Psoas muscle (tissue), 8 donors: ENCODE data around the gene CLPSL2. TPM values are rescaled to one million over a fixed set of nuclear protein-coding genes. Genes with fewer than 3 reads are reported as not detected.

Experiments used
- ATAC-seq, 4 donors: fragments of 200-7000 bp; cut with Tn5 transposase; one replicate each; pipeline ENCODE4 v1.9.1; 2020; ENCODE audit warnings: moderate library complexity in 3 of 4, mild to moderate bottlenecking in 2 of 4
- DNase-seq, 2 donors: peaks; one replicate each; pipeline ENCODE4 v3.0.0-alpha.2; 2020
- H3K27ac ChIP-seq: fragments of 200-600 bp; one replicate; pipeline ENCODE4 v1.8.0; 2022
- H3K27me3 ChIP-seq, 3 donors: fragments of 200-600 bp in 1 of 3; one replicate each; pipeline versions ENCODE4 v1.6.1 to v1.8.0; 2013 to 2022; ENCODE audit warnings: low read length in 2 of 3, mild to moderate bottlenecking in 2 of 3, moderate library complexity in 1 of 3; ENCODE audit not compliant: insufficient read depth in 3 of 3
- H3K36me3 ChIP-seq, 2 donors: fragments of 200-600 bp in 1 of 2; one replicate each; pipeline versions ENCODE4 v1.6.1 to v1.8.0; 2013 to 2022; ENCODE audit warnings: low read depth in 1 of 2, mild to moderate bottlenecking in 1 of 2, moderate library complexity in 1 of 2; ENCODE audit not compliant: insufficient read depth in 1 of 2
- H3K4me1 ChIP-seq: fragments of 200-600 bp; one replicate; pipeline ENCODE4 v1.8.0; 2022
- H3K4me3 ChIP-seq: fragments of 200-600 bp; one replicate; pipeline ENCODE4 v1.8.0; 2022; ENCODE audit warnings: mild to moderate bottlenecking
- H3K9me3 ChIP-seq: fragments of 200-600 bp; one replicate; pipeline ENCODE4 v1.8.0; 2022
- CTCF ChIP-seq: fragments of 200-600 bp; IDR thresholded peaks from one replicate; pipeline ENCODE4 v1.8.0; 2022; ENCODE audit warnings: antibody characterized with exemption
- WGBS, 3 donors: extraction: QIAGEN DNeasy Blood & Tissue Kit; methylation state at CpG; one replicate each; pipeline versions ENCODE4 v1.1.6 to v1.1.7; 2013; 5-methylcytosine and 5-hydroxymethylcytosine counted together
- intact Hi-C, 2 donors: fragments of 100-400 bp; cut with DNase I; formaldehyde crosslinking; loops; one replicate each; pipeline versions ENCODE4 v1.11.0 to v1.14.2; 2022
- polyA plus RNA-seq, 3 donors: library from polyadenylated mRNA; stranded (reverse); fragments of 200-250 nt; gene quantifications; one replicate each; pipeline ENCODE4 v1.2.3, GENCODE V29; 2013
- total RNA-seq, 4 donors: library from RNA; stranded (reverse); fragmentation: NEBNext Ultra II Directional in 2 of 4; extraction: Animal tissue kit (Norgen Biotek cat#: 25700) in 2 of 4; gene quantifications; one replicate each; pipeline versions ENCODE4 v1.2.1 to v1.2.4, GENCODE V29; 2021 to 2023
- donor health status: healthy with polysubstance abuse.
- donor health status: DM: no; HTN: no; CAD: no; lungs with moderate emphysema.
- donor health status: Bipolar disorder and iron deficiency.
- donor health status: healthy.
- donor health status: DM: yes; HTN: yes; CAD: no.
- donor health status: DM: no; HTN: no; CAD: no.
- donor health status: DM: no; HTN: no; CAD: no.
- donor health status: DM: yes; HTN: yes; CAD: no.

Gene CLPSL2
- total and polyA plus RNA-seq, 7 donors = not detected

GRCh38 chr6:35824552-35825192 is 48.3 kb downstream of the CLPSL2 start:
- Histone ChIP-seq H3K9me3 (no peaks in the 10 kb centered on the region), H3K27me3 (peaks cover 0 to 5% (median 0%) of the 10 kb centered on the region in 3 donors), H3K4me3 (no peak overlapping the region), H3K27ac (no peak overlapping the region), H3K4me1 (no peaks in the 10 kb centered on the region), H3K36me3 (no peaks in the 10 kb centered on the region)
- no peak for DNase-seq
- no peak for ATAC-seq
- TF ChIP-seq CTCF = no peak
- WGBS, 3 donors = 73 to 81% (median 77%) methylated on average over 5 of the region's 5 CpGs
- intact Hi-C loops = no loop called here

Other genes with a start within 250 kb of the CLPSL2 start
- gene FKBP5, start 87.7 kb upstream of the CLPSL2 start, total RNA-seq = 1,000 to 10,000 TPM in 1 of 4 donors, 100 to 1,000 TPM in 2, 10 to 100 TPM in 1; 56.5 to 1,905 (median 378) TPM
- gene FKBP5, start 87.7 kb upstream of the CLPSL2 start, polyA plus RNA-seq = 100 to 1,000 TPM; 296 to 849 (median 675) TPM
- under 1 TPM in 3 of 4 donors, not detected in 1; 0.36 to 0.74 (median 0.58) TPM for gene ARMC12, start 39.6 kb upstream of the CLPSL2 start, total RNA-seq
- 10 to 100 TPM in 1 of 3 donors, under 1 TPM in 1, not detected in 1; 0.25 to 15.5 TPM for gene ARMC12, start 39.6 kb upstream of the CLPSL2 start, polyA plus RNA-seq
- not detected for gene CLPSL1, start 4.4 kb downstream of the CLPSL2 start, total RNA-seq
- gene CLPSL1, start 4.4 kb downstream of the CLPSL2 start, polyA plus RNA-seq = not detected
- gene CLPS, start 20.7 kb downstream of the CLPSL2 start, total RNA-seq = 1 to 10 TPM in 1 of 4 donors, under 1 TPM in 1, not detected in 2; 0.53 to 3.5 TPM
- gene CLPS, start 20.7 kb downstream of the CLPSL2 start, polyA plus RNA-seq = under 1 TPM in 2 of 3 donors, not detected in 1; 0.38 to 0.96 TPM
- under 1 TPM in 1 of 4 donors, not detected in 3; 0.34 TPM for gene LHFPL5, start 28.8 kb downstream of the CLPSL2 start, total RNA-seq
- gene LHFPL5, start 28.8 kb downstream of the CLPSL2 start, polyA plus RNA-seq = under 1 TPM in 1 of 3 donors, not detected in 2; 0.10 TPM
- gene SRPK1, start 144.5 kb downstream of the CLPSL2 start, total RNA-seq = 10 to 100 TPM; 24.1 to 42.4 (median 31.3) TPM
- gene SRPK1, start 144.5 kb downstream of the CLPSL2 start, polyA plus RNA-seq = 10 to 100 TPM; 12.2 to 46.9 (median 21.3) TPM
- gene SLC26A8, start 248.0 kb downstream of the CLPSL2 start, total RNA-seq = under 1 TPM in 1 of 4 donors, not detected in 3; 0.15 TPM
- under 1 TPM in 1 of 3 donors, not detected in 2; 0.04 TPM for gene SLC26A8, start 248.0 kb downstream of the CLPSL2 start, polyA plus RNA-seq